ENCODE results near the gene CNNM4.

CNNM4 gene

DNA sequence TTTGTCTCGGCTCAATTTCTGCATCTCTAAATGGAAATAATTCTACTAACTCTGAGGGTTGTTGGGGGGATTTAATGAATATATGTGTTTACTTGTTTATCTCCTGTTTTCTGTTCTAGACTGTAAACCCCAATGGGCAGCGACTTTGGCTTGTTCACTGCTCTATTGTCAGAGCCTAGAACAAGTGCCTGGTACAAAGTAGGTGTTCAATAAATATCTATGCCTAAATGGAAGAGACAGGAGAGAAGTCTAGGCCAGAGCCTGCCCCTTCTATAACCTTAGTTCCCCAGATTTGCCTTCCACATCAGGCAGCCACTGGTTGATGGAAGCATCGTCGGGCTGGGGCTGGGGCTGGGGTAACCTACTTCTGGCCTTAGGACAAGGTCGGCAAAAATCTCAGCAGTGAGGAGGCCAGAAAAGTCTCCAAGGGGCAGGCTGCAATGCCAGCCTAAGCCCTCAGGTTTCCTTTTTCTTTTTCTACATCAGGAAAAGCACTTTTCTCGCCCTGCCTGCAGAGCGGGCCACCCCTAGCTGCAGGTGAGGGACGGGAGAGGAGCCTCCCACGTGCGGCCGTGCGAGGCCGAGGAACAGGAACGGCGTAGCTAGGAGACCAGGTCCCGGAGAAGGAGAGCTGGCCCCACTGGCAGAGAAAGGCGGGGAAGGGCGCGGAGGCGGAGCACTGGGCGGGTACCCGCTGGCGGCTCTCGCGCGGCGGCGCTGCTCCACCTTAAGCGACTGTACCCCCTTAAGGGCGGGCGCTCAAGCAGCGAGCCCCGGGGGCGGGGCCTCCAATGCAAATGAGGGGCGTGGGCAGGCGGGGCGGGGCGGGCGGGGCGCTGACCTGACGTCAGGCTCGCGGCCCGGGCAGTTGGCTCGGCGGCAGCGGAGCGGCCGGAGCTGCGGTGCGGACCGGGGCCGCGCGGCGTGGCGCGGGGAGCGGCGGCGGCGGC is at the start of gene CNNM4:
TSS of gene CNNM4 (plus strand) at position 867 of the 950 bp plus-strand sequence. CDS start 98 bp downstream, outside the sequence.
- peak; percentile 64 for DNase-seq (ENCODE audit: low read depth)
- H3K4me3 ChIP-seq (ENCODE audit: control insufficient read depth, low read depth, low read length) = peak within 1 kb of the TSS; percentile 70
- TF ChIP-seq, protein P1, sequence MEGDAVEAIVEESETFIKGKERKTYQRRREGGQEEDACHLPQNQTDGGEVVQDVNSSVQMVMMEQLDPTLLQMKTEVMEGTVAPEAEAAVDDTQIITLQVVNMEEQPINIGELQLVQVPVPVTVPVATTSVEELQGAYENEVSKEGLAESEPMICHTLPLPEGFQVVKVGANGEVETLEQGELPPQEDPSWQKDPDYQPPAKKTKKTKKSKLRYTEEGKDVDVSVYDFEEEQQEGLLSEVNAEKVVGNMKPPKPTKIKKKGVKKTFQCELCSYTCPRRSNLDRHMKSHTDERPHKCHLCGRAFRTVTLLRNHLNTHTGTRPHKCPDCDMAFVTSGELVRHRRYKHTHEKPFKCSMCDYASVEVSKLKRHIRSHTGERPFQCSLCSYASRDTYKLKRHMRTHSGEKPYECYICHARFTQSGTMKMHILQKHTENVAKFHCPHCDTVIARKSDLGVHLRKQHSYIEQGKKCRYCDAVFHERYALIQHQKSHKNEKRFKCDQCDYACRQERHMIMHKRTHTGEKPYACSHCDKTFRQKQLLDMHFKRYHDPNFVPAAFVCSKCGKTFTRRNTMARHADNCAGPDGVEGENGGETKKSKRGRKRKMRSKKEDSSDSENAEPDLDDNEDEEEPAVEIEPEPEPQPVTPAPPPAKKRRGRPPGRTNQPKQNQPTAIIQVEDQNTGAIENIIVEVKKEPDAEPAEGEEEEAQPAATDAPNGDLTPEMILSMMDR (IDR thresholded peaks at IDR 0.05; ENCODE audit: control insufficient read depth, insufficient read depth, low read depth, low read length, missing control alignments) = no peak

DNA sequence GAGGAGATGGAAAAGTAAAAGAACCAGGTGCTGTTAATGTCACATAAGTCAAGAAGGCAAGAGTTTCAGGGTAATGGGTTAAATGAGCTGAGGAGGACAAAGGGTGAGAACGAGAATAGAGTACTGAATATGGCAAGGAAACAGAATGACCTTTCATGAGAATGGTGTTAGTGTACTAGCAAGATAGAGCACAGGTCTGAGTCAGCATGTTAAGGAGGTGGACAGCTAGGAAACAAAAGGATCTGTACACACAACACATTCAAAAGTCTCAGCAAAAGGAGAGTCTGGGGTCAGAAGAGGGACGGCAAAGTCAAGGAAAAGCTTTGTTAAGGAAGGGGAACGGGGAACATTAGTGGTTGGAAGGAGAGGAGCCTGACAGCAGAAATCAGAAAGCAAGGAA is 49.7 kb upstream of the CNNM4 start:
- no peak for DNase-seq (ENCODE audit: low read depth)
- TF ChIP-seq, protein P1 (IDR thresholded peaks at IDR 0.05; ENCODE audit: control insufficient read depth, insufficient read depth, low read depth, low read length, missing control alignments) = no peak
- no peak overlapping the region for H3K4me3 ChIP-seq (ENCODE audit: control insufficient read depth, low read depth, low read length)

DNA sequence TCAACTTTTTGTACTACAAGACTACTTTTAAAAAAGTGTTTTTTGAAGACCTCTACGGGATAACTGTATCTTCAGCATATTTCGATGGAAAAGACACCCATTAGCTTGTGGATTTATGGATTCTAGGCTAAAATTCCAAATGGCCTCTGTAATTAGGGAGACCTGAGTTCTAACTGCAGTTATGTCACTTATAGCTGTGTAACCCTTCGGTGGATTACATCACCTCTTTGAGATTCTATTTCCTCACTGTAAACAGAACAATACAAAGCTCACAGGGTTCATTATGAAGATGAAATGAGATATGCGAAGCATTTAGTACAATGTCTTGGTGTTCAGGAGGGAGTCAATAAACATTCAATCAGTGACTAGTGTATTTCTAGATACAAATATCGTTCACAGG is 45.0 kb upstream of the CNNM4 start:
- TF ChIP-seq, protein P1 (IDR thresholded peaks at IDR 0.05; ENCODE audit: control insufficient read depth, insufficient read depth, low read depth, low read length, missing control alignments) = no peak
- no peak for DNase-seq (ENCODE audit: low read depth)
- H3K4me3 ChIP-seq (ENCODE audit: control insufficient read depth, low read depth, low read length) = no peak overlapping the region

- no peak for DNase-seq (ENCODE audit: low read depth)
- H3K4me3 ChIP-seq (ENCODE audit: control insufficient read depth, low read depth, low read length) = no peak overlapping the region
- TF ChIP-seq, protein P1 (IDR thresholded peaks at IDR 0.05; ENCODE audit: control insufficient read depth, insufficient read depth, low read depth, low read length, missing control alignments) = no peak
Measured at GRCh38 chr2:96716388-96716787, 44.3 kb upstream of the CNNM4 start.

DNA sequence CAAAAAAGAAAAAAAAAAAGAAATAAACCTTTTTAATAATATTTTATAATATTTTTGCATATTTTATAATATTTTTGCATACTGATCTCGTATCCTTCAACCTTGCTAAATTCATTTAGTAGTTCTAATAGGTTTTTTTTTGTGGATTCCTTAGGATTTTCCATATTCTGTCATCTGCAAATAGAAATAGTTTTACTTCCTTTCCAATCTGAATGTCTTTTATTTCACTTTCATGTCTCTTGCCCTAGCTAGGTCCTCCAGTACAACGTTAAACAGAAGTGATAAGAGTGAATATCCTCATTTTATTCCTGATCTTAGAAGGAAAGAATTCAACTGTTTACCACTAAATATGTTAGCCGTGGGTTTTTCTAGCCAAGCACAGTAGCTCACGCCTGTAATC is 34.6 kb upstream of the CNNM4 start:
- no peak for DNase-seq (ENCODE audit: low read depth)
- H3K4me3 ChIP-seq (ENCODE audit: control insufficient read depth, low read depth, low read length) = no peak overlapping the region
- TF ChIP-seq, protein P1 (IDR thresholded peaks at IDR 0.05; ENCODE audit: control insufficient read depth, insufficient read depth, low read depth, low read length, missing control alignments) = no peak

GRCh38 chr2:96727431-96727830 is 33.3 kb upstream of the CNNM4 start:
- DNase-seq (ENCODE audit: low read depth) = peak; percentile 17
- H3K4me3 ChIP-seq (ENCODE audit: control insufficient read depth, low read depth, low read length) = no peak overlapping the region
- TF ChIP-seq, protein P1 (IDR thresholded peaks at IDR 0.05; ENCODE audit: control insufficient read depth, insufficient read depth, low read depth, low read length, missing control alignments) = no peak

All from AG09309 (cell line).